A673 (cell line): ENCODE measurements around the gene EXO5.

ENCODE experiments used
- CTCF ChIP-seq: fragments of 300-800, 200-600 bp; sonication (generic); conservative IDR thresholded peaks from 2 replicates; pipeline ENCODE4 v1.5.1; 2017; ENCODE audit warnings: low read depth, mild to moderate bottlenecking, antibody characterized with exemption, low read length, moderate library complexity, mixed read lengths
- EZH2 ChIP-seq: fragments of 200-600 bp; sonication (generic); IDR thresholded peaks from 2 replicates; pipeline ENCODE4 v1.6.1; 2017; ENCODE audit warnings: borderline replicate concordance, low read depth, mild to moderate bottlenecking, mixed read lengths, antibody characterized with exemption, low read length; ENCODE audit not compliant: poor library complexity, severe bottlenecking

- TF ChIP-seq CTCF (no peak), EZH2 (no peak)
Measured at GRCh38 chr1:40562185-40562584, 53.6 kb downstream of the EXO5 start.
